GM19240 (cell line): Measurements from ENCODE around the gene SPACA6.
"Not testable (repeated sequence)": the region's sequence is repeated elsewhere in the genome, so short reads cannot be mapped to it uniquely, and the experiment has no call there.

Experiments used
- DNase-seq: peaks from one replicate; pipeline ENCODE4 v3.0.0; 2011; ENCODE audit warnings: low spot score; ENCODE audit not compliant: insufficient read length

Gene SPACA6

GRCh38 chr19:51733742-51734522 is 40.8 kb downstream of the SPACA6 start:
- DNase-seq: no peak

- DNase-seq: no peak
These were observed 42.8 kb downstream of the SPACA6 start for GRCh38 chr19:51735759-51736449.

- DNase-seq: no peak
These were observed 44.3 kb downstream of the SPACA6 start for GRCh38 chr19:51737389-51737788.

DNA sequence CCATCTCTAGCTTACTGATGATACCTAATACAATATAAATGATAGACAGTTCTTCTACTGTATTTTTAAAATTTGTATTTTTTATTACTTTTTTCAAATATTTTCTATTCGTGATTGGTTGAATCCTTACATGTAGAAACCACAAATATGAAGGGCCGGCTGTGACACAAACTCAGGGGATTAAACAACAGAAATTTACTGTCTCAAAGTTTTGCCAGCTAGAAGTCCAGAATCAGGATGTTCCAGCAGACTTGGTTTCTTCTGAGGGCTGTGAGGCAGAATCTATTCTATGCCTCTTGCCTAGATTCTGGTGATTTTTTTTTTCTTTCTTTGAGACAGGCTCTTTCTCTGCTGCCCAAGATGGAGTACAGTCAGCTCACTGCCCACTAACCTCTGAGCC is 44.8 kb downstream of the SPACA6 start:
- DNase-seq: no peak

GRCh38 chr19:51738523-51738922 is 45.4 kb downstream of the SPACA6 start:
- DNase-seq: not testable (repeated sequence)

DNA sequence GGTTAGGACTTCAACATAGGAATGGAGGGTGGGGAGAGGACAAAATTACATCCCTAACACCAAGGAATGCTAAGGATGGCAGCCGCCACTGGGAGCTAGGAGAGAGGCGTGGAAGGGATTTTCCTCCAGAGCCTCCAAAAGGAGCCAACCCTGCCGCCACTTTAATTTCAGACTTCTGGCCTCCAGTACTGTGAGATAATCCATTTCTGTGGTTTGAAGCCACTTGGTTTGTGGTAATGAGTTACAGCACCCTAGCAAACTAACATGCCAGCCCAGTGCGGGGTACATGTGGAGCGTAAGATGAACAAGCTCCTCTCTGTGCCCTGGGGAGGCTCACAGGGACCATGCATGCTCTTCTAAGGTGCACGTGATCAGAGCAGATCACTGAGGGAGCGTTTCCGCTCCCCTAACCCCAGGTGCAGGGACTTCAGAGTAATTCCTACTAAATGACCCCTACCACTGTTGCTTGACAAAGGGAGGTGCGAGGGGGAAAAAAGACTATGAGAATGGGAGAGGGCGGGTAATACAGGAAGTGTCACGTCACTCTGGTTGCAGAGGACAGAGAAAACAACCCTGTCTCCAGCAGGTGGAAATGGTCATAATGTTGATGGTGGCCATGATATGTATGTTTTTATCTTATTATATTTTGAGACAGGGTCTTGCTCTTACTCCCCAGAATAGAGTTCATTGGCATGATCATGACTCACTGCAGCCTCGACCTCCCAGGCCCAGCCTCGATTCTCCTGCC is 46.5 kb downstream of the SPACA6 start:
- no peak for DNase-seq

DNA sequence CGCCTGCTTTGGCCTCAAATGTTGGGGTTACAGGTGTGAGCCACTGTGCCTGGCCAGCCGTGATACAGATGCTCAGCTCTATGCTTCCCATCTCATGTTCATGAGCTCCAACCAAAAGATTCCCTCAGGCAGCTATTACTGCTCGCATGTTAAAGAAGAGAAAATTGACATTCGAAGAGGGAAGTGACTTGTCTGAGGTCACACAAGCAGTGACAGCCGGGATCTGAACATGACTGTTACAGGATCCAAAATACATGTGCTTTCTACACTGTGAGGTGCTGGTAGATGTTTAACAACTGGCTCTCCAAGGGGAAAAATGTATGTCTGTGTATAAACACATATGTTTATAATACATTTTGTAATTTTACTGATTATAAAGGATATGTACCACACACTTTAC is 47.2 kb downstream of the SPACA6 start:
- DNase-seq: no peak

- no peak for DNase-seq
These were observed 49.7 kb downstream of the SPACA6 start for GRCh38 chr19:51742789-51743188.

DNA sequence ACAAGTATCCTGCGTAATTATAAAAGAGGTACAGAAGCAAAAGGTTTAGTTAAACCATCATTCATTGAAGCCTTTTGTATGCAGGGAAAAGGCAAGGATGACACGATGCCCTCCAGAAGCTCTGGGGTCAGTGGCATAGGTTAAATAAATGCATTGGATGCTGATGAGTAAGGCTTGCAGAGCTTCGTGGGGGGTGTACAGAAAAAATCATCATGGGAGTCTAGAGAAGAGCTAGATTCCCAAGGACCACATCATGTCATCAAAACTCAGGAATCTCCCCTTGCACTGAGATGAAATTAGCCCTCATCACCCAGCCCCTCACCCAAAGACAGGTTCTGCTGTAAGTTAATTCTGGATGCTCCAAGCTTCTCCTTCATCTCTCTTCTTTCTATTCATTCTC is 50.3 kb downstream of the SPACA6 start:
- DNase-seq: no peak

- DNase-seq: no peak
These were observed 53.6 kb downstream of the SPACA6 start for GRCh38 chr19:51746731-51747130.

DNA sequence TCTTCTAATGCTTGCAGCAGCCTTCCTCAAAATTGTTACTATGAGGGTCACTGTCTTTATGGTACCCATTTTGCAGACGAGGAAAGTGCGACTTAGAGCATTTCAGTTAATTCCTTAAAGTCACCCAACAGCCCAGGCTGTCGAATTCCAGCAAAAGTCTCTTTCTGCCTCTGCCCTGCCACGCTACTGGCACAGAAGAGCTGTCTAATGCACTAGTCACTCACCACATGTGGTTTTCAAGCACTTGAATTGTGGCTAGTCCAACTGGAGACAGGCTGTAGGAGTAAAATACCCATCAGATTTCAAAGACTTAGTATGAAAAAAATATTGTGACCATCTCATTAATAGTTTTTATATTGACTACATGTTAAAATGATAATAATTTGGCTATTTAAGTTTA is 56.8 kb downstream of the SPACA6 start:
- DNase-seq: no peak

DNA sequence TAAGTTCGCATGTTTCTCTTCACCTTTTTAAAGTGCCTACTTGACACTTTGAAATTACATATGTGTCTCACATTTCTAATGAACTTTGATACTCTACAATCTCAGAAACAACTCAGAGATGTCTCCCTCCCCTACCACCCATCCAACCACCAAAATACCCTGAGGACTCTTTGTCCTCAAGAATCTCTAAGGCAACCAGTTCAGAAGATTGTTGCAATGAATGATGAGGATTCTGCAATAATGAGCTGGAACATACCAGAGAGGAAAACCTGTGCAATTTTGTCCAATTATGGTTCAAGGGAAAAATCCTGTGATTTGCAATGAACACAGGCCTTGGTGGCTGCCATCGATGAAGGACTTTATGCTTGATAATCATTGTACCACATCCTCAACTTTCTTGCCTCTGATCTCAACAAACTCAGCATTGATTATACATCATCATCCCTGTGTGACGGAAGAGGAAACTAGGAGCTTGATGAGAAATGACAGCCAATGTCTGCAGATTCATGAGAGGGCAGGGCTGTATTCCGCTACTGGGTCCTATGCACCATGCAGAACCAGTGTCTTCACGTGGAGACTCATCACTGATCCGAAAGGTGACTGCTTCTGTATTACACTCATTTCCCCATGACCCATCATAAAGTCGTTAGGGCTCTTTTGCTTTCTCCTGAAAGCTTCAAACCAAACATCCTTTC is 57.4 kb downstream of the SPACA6 start:
- no peak for DNase-seq

- DNase-seq: no peak
These were observed 58.5 kb downstream of the SPACA6 start, which contains the start of gene FPR1 for GRCh38 chr19:51751655-51752054. Gene FPR1 (minus strand): TSS chr19:51751878. CDS start chr19:51746994, 4,884 bp downstream.

DNA sequence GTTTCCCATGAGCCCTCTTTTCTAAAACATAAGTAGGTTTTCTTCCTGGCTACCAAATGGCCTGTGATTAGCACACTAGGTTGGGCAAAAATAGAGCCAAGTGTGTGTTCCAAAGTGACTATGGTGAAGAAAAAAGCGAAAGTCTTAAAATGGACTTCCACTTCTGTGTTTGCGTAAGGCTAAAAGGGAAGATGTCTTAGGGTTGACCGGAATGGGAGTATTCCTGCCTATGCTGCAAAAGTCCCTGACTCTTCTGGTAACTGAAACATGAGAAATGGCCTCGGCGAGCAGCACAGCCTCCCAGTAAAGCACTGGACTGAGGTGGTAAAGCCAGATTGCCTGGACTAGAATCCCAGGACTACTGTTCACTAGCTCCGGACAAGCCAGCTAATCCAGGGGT is 61.0 kb downstream of the SPACA6 start:
- no peak for DNase-seq

- DNase-seq: no peak
These were observed 61.6 kb downstream of the SPACA6 start for GRCh38 chr19:51754770-51755169.
